GM18861 (cell line): ENCODE results near the gene GNA12.
"Not testable (repeated sequence)": the region's sequence is repeated elsewhere in the genome, so short reads cannot be mapped to it uniquely, and the experiment has no call there.

Source experiments
- ATAC-seq: cut with Tn5 transposase; IDR thresholded peaks from one replicate; pipeline ENCODE4 v1.9.1; 2021; ENCODE audit not compliant: unreplicated experiment

GNA12 gene

DNA sequence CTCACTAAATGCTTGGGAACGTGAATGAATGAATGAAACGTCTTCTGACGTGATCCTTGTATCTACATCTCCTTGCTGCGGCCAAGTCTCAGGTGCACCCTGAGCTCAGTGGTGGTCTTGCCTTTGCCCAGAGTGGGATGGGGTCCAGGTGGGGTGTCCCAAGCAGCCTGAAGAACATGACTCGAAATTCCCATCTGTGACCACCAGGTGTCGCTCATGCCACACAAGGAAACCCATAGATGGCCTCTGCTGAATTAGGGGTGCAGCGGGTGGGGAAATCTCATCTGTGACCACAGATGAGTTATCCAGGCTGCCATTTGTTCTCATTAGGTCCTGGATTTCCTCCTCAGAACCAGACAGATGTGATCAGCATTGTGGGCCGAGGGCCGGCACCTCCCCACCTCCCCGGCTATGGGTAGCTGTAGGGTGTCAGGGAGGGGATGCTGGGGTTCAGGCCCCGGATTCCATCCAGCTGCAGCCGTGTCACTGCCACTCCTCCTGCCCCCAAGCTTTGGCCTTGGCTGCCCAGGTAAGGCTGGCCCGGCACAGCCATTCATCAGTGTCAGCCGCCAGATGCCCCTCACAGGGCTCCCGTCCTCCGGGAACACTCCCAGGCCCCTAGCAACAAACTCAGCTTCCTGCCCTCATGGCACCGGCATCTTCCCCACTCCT, 21.0 kb upstream of the GNA12 start:
- ATAC-seq, result no peak

DNA sequence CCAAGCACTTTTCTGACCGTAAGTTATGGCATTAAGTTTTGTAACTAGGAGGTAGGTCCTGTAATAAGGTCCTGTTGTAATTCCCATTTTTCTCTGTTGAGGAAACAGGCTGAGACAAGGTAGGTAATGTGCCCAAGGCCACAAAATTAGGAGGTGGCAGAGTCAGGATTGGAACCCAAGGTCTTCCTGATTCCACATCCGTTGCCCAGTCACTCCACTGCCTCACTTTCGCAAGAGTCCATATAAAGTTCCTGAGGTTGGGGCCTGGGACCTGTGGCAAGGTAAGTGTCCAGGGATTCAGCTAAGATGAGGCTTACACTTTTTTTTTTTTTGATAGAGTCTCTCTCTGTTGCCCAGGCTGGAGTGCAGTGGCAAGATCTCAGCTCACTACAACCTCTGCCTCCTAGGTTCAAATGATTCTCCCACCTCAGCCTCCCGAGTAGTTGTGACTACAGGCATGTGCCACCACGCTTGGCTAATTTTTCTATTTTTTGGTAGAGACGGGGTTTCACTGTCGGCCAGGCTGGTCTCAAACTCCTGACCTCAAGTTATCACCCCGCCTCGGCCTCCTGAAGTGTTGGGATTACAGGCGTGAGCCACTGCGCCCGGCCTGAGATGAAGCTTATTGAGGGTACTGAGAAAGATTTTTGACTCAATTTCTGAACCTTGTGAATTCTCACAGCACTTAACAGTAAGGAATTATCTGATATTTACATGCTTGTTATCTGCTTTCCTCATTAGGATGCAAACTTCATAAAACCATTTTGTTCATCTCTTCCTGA, 20.3 kb upstream of the GNA12 start:
- ATAC-seq, result no peak

DNA sequence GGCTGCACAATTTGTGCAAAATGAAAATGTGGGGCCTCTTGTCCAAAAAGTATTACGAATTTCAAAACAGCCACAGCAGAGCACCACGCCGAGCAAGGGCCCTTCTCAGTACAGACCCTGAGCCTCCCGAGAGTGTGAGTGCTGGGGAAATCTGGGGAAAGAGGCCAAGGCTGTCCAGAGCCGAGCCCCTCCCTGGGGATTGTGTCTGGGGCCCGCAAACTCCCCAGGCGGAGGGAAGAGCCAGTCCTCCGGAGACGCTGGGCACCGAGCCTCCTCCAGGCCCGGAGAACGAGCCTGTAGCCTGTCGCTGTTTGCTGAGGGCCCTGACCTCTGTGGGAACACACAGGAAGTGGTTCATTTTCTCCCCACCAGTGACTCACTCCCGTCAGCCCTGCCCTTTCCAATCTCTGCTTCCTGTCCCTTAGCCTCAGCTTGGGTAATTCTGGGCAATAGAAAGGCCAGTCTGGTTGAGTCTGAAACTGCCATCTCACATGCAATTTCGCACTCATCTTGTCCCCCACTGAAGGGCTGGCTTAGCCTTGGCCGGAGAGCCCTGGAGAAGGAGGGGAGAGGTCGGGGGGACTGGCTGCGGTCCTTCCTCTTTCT, 19.5 kb upstream of the GNA12 start:
- peak; percentile 96 for ATAC-seq

DNA sequence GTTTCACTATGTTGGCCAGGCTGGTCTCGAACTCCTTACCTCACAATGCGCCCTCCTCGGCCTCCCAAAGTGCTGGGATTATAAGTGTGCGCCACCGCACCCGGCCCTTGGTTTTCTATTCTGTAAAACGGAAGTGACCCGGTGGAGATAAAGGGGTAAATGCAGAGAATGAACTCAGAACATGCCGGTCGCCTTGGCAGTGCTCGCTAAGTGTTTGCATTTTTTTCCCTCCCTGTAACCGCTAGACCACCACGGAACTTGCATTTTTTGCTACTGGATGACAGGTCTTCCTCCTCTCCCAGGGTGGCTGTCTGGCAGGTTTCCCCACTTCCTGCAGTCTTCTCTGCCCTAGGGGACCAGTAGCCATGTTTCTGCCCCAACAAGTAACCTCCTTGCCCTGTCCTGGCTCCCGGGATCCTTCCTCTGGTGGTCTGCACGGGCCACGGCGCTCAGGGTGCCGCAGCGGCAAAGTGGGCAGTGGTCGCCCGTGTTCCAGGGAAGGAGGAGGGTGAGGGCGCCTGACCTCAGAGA, 18.8 kb upstream of the GNA12 start:
- ATAC-seq, result no peak

GRCh38 chr7:2861509-2861908, 17.4 kb upstream of the GNA12 start:
- ATAC-seq, result no peak

- no peak for ATAC-seq
These were observed 16.6 kb upstream of the GNA12 start for GRCh38 chr7:2860627-2861133.

GRCh38 chr7:2859952-2860351, 15.8 kb upstream of the GNA12 start:
- no peak for ATAC-seq

GRCh38 chr7:2858621-2859020, 14.5 kb upstream of the GNA12 start:
- no peak for ATAC-seq

- no peak for ATAC-seq
These were observed 12.5 kb upstream of the GNA12 start for GRCh38 chr7:2856388-2857169.

DNA sequence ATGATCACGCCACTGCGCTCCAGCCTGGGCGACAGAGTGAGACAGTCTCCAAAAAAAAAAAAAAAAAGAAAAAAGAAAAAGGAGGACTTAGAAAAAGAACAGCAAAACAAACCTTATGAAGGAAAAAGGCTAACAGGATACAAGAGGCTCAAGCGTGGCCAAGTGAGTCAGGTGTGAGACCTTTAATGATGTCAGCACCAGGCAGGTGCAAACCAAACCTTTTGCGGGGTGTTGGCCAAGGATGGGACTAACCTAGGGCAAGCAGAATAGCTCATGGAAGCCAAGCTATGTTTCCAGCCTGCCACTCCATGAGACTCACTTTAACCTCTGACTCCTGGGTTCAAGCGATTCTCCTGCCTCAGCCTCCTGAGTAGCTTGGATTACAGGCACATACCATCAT, 11.3 kb upstream of the GNA12 start:
- no peak for ATAC-seq

- not testable (repeated sequence) for ATAC-seq
These were observed 9.4 kb upstream of the GNA12 start for GRCh38 chr7:2853552-2853951.

DNA sequence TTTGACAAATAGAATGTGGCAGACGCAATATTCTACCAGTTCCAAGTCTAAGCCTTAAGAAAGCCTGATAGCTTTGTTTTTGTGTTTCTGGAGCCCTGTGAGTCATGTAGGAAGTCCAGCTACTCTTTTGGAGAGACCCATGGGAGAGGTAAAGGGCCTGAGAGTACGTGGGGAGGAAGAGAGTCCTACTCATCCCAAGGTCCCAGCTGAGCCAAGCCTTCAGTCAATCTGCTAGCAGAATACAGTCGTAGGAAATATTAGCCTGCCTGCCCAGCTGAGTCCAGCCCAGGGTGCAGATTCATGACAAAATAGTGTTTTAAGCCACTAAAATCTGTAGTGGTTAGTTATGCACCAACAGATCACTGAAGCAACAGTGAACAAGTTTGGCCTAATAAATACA, 9.0 kb upstream of the GNA12 start:
- ATAC-seq, result no peak

DNA sequence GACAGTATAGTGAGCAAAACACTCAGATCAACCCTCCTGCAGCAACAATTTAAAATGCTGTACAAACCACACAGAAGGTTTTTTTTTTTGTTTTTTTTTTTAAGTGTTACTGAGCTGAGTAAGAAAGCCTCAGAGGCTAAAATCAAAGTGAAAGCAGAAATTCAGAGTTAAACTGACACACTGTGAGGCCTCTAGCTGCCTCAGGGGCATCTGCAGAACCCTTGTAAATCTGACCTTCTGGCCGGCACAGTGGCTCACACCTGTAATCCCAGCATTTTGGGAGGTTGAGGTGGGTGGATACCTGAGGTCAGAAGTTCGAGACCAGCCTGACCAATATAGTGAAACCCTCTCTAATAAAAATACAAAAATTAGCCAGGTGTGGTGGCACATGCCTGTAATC, 7.4 kb upstream of the GNA12 start:
- ATAC-seq, result peak; percentile 52

- no peak for ATAC-seq
These were observed 6.0 kb upstream of the GNA12 start for GRCh38 chr7:2849941-2850766.

DNA sequence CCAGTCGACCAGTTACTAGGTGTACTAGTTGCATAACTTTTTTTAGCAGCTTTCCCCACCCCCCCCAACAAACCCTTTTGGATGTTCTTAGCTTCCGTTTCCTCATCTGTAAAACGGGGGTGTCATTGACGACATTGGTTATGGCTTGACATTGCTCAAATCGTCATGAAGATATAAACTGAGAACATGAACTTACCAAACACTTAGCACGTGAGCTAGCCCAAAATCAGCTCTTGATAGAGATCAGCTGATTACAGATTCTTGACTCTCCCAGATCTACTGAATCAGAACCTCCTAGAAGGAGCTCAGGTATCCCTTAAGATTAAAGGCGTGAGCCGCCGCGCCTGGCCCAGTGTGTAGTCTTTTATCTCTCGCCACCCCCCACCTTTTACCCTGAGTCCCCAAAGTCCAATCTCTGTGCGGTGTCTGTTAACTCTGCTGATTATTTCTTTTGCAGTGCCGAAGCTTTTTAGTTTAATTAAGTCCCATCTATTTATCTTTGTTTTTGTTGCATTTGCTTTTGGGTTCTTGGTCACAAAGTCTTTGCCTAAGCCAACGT, 1.0 kb upstream of the GNA12 start:
- no peak for ATAC-seq

DNA sequence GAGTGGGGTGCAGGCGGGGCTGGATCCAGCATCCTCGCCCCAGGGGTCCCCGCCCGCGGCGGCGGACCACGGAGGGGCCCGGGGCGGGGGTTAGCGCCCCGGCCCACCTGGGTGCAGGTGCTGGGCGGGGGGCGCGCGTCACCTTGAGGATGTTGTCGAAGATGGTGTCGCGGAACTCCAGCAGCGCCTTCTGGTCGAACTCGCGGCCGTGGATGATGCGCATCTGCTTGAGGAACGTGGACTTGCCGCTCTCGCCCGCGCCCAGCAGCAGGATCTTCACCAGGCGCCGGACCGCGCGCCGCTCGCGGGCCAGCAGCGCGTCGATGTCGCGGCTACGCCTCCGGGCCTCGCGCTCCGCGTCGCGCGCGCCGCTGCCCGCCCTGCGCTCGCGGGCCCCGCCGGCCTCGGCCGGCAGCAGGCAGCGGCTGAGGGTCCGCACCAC, 376 bp downstream of the GNA12 start:
- ATAC-seq, result no peak

DNA sequence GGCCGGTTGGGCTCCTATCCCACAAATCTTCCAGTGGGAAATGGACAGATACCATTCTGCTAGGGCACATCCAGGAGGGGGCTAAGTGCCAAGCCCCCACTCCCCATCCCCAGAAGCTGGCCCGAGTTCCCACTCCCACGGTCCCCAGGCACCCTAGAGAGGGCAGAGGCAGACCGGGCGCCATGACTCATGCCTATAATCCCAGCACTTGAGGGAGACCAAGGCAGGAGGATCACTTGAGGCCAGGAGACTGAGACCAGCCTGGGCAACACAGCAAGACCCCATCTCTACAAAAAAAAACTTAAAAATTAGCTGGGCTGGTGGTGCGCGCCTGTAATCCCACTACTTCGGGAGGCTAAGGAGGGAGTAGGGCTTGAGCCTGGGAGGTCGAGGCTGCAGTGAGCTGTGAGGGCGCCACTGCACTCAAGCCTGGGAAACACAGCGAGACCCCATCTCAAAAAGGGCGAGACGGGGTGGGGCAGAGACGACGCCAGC, 870 bp downstream of the GNA12 start:
- ATAC-seq, result no peak

GRCh38 chr7:2841907-2842306, 2.2 kb downstream of the GNA12 start:
- ATAC-seq, result no peak

DNA sequence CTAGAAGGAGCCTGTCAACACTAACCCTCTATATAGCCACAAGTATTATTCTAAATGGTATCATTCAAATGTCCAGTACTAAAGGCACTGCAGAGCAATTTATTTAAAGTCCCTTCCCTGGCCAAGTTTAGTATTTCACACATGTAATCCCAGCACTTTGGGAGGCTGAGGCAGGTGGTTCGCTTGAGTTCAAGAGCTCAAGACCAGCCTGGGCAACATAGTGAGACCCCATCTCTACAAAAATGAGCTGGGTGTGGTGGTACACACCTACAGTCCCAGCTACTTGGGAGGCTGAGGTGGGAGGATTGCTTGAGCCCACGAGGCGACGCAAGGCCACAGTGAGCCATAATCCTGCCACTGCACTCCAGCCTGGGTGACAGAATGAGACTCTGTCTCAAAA, 3.6 kb downstream of the GNA12 start:
- no peak for ATAC-seq
